ENCODE data around the gene CCDC169. TPM values are rescaled to one million over a fixed set of nuclear protein-coding genes. Genes with fewer than 3 reads are reported as not detected.

The CCDC169 gene
- total RNA-seq, 1 experiment from 2014 or later: 36.8 TPM

- Mint-ChIP-seq H3K9me3 (peaks cover 14% of the 10 kb centered on the region), H3K27me3 (ENCODE audit: low read depth) (no peaks in the 10 kb centered on the region), H3K4me3 (no peak overlapping the region), H3K4me1 (peaks cover 76% of the 10 kb centered on the region), H3K27ac (peak overlapping the region; percentile 90), H3K36me3 (peaks cover 82% of the 10 kb centered on the region)
- TF ChIP-seq ETV6 (CRISPR knock-in tag; IDR thresholded peaks at IDR 0.05) (no peak), ZNF317 (CRISPR knock-in tag; IDR thresholded peaks at IDR 0.05; ENCODE audit: borderline replicate concordance, low read depth) (no peak), E2F4 (CRISPR knock-in tag; IDR thresholded peaks at IDR 0.05; ENCODE audit: borderline replicate concordance, low read depth) (no peak), NFATC4 (CRISPR knock-in tag; IDR thresholded peaks at IDR 0.05) (no peak), MYBL2 (CRISPR knock-in tag; IDR thresholded peaks at IDR 0.05) (no peak), TEAD1 (CRISPR knock-in tag; IDR thresholded peaks at IDR 0.05) (no peak), ZNF671 (CRISPR knock-in tag; IDR thresholded peaks at IDR 0.05) (no peak), ZNF425 (CRISPR knock-in tag; conservative IDR thresholded peaks at IDR 0.05) (no peak), ZNF532 (CRISPR knock-in tag; IDR thresholded peaks at IDR 0.05; ENCODE audit: borderline replicate concordance) (no peak), RORB (CRISPR knock-in tag; IDR thresholded peaks at IDR 0.05) (no peak), ZNF121 (CRISPR knock-in tag; IDR thresholded peaks at IDR 0.05) (no peak), SOX15 (CRISPR knock-in tag; IDR thresholded peaks at IDR 0.05) (no peak), KAT7 (CRISPR knock-in tag; IDR thresholded peaks at IDR 0.05; ENCODE audit: borderline replicate concordance) (no peak)
- TF ChIP-seq, protein P1, sequence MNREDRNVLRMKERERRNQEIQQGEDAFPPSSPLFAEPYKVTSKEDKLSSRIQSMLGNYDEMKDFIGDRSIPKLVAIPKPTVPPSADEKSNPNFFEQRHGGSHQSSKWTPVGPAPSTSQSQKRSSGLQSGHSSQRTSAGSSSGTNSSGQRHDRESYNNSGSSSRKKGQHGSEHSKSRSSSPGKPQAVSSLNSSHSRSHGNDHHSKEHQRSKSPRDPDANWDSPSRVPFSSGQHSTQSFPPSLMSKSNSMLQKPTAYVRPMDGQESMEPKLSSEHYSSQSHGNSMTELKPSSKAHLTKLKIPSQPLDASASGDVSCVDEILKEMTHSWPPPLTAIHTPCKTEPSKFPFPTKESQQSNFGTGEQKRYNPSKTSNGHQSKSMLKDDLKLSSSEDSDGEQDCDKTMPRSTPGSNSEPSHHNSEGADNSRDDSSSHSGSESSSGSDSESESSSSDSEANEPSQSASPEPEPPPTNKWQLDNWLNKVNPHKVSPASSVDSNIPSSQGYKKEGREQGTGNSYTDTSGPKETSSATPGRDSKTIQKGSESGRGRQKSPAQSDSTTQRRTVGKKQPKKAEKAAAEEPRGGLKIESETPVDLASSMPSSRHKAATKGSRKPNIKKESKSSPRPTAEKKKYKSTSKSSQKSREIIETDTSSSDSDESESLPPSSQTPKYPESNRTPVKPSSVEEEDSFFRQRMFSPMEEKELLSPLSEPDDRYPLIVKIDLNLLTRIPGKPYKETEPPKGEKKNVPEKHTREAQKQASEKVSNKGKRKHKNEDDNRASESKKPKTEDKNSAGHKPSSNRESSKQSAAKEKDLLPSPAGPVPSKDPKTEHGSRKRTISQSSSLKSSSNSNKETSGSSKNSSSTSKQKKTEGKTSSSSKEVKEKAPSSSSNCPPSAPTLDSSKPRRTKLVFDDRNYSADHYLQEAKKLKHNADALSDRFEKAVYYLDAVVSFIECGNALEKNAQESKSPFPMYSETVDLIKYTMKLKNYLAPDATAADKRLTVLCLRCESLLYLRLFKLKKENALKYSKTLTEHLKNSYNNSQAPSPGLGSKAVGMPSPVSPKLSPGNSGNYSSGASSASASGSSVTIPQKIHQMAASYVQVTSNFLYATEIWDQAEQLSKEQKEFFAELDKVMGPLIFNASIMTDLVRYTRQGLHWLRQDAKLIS (CRISPR knock-in tag; IDR thresholded peaks at IDR 0.05; ENCODE audit: borderline replicate concordance): no peak
- TF ChIP-seq, protein P2, sequence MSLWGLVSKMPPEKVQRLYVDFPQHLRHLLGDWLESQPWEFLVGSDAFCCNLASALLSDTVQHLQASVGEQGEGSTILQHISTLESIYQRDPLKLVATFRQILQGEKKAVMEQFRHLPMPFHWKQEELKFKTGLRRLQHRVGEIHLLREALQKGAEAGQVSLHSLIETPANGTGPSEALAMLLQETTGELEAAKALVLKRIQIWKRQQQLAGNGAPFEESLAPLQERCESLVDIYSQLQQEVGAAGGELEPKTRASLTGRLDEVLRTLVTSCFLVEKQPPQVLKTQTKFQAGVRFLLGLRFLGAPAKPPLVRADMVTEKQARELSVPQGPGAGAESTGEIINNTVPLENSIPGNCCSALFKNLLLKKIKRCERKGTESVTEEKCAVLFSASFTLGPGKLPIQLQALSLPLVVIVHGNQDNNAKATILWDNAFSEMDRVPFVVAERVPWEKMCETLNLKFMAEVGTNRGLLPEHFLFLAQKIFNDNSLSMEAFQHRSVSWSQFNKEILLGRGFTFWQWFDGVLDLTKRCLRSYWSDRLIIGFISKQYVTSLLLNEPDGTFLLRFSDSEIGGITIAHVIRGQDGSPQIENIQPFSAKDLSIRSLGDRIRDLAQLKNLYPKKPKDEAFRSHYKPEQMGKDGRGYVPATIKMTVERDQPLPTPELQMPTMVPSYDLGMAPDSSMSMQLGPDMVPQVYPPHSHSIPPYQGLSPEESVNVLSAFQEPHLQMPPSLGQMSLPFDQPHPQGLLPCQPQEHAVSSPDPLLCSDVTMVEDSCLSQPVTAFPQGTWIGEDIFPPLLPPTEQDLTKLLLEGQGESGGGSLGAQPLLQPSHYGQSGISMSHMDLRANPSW (CRISPR knock-in tag; conservative IDR thresholded peaks at IDR 0.05; ENCODE audit: low read depth): no peak
- TF ChIP-seq, protein P3, sequence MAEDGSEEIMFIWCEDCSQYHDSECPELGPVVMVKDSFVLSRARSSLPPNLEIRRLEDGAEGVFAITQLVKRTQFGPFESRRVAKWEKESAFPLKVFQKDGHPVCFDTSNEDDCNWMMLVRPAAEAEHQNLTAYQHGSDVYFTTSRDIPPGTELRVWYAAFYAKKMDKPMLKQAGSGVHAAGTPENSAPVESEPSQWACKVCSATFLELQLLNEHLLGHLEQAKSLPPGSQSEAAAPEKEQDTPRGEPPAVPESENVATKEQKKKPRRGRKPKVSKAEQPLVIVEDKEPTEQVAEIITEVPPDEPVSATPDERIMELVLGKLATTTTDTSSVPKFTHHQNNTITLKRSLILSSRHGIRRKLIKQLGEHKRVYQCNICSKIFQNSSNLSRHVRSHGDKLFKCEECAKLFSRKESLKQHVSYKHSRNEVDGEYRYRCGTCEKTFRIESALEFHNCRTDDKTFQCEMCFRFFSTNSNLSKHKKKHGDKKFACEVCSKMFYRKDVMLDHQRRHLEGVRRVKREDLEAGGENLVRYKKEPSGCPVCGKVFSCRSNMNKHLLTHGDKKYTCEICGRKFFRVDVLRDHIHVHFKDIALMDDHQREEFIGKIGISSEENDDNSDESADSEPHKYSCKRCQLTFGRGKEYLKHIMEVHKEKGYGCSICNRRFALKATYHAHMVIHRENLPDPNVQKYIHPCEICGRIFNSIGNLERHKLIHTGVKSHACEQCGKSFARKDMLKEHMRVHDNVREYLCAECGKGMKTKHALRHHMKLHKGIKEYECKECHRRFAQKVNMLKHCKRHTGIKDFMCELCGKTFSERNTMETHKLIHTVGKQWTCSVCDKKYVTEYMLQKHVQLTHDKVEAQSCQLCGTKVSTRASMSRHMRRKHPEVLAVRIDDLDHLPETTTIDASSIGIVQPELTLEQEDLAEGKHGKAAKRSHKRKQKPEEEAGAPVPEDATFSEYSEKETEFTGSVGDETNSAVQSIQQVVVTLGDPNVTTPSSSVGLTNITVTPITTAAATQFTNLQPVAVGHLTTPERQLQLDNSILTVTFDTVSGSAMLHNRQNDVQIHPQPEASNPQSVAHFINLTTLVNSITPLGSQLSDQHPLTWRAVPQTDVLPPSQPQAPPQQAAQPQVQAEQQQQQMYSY (CRISPR knock-in tag; IDR thresholded peaks at IDR 0.05): no peak
- ChIA-PET CTCF (interaction anchor here (0.9 to 1.1 kb wide), 2 partner anchors 23 to 41 kb away, joined by 3 to 5 read pairs; no protein-coding TSS in a partner anchor), POLR2A (no interaction called here)
- no peak for DNase-seq (ENCODE audit: low spot score)
- ATAC-seq: peak; percentile 57
Measured at GRCh38 chr13:36323951-36324566, 26.4 kb upstream of the CCDC169 start.

Data from WTC11 (cell line).